ENCODE measurements around the gene RPS10.
A peak's percentile ranks its signal among the peaks of the same experiment; 100 is the strongest.

RPS10 gene

DNA sequence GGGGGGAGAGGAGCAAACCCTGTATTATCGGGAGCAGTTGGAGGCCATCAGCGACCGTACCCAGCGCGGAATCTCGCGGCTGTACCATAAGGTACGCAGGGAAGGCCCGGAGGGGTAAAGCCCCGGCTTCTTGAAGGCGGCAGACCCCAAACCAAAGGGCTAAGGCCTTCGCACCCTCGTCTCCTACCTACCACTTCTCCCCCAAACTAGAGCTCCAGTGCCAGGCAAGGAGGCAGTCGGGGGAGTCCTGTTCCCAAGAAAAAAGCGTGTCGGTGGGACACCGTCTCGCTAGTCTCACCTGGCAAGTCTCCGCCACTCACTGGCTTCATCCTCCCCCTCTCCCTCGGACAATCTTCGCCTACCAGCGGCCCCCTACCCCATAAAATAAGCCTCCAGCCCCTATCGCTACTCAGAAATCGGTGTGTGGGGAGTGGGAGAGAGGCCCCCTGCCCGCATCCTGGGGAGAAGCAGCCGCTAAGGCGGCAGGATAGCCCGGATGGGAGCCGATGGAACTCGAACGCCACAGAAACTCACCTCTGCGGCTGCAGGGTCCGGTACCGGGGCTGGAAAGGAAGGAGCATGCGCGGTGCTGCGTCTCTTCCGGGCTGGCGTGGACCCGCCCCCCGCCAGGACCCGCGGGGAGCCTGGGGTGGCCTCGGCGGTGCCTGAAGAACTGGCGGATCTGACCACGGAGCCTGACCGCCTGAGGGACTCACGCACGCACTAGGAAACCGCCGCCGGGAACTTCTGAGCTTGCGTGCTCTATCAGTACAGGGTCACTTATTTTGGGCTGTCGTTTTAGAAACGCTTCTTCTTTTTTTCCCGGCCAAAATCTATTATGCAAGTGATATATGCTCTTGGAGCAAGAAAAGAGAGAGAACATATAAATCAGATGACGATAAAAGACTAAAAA lies at the start of gene RPS10:
Gene RPS10 (minus strand): TSS at position 572 of the 913 bp plus-strand sequence. CDS start 848 bp downstream, outside the sequence.
- DNase-seq = peak; percentile 95

DNA sequence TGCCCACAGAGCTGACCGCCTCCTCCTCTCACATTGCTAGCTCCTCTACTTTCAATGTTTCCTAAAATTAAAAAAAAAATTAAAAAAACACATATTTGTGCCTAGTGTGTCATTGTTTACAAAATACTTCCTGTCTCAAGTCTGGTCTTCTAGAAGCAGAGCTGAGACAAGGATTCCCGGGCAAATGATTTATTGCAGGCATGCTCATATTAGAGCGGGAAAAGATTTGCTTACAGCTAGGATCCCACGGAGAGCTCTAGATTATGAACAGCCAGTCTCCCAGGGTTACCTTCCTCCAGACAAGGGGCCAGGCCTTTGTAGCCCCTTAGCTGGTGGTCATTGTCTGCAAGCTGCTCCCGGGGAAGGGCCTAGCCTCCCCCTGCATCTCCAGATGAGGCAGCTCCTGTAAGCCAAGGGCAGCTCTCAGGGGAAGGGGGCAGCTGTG lies 49.4 kb upstream of the RPS10 start:
- peak; percentile 36 for DNase-seq

DNA sequence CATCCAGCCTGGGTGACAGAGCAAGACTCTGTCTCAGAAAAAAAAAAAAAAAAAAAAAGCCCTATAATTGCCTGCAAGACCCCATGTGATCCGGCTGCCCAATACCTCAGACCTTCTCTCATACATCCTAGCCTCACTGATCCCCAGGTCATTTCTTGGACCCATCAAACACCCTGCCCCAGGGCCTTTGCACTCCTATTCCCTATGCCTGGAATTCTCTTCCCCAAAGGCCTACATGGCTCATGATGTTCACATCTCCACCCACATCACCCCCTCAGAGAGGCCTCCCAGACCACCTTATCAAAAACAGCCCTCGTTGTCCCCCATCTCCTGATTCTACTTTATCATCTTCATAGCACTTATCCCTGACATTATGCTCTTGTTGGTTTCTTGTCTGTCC lies 48.9 kb upstream of the RPS10 start:
- DNase-seq = no peak

DNA sequence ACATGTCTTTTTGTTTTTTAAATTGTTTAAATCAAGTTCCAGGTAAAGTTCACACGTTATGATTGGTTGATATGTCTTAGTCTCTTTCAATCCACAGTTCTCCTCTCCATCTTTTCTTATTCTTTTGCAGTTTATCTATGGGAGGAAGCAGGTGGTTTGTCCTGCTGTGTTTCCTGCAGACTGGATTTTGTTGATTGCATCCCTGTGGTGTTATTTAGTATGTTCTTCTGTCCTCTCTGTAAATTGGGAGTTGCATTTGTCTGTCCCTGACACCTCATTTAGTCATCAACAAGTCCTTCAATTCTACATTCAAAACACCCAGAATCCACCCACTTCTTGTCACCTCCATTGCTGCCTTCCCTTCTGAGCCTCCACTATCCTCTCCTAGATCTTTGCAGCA lies 48.1 kb upstream of the RPS10 start:
- no peak for DNase-seq

DNA sequence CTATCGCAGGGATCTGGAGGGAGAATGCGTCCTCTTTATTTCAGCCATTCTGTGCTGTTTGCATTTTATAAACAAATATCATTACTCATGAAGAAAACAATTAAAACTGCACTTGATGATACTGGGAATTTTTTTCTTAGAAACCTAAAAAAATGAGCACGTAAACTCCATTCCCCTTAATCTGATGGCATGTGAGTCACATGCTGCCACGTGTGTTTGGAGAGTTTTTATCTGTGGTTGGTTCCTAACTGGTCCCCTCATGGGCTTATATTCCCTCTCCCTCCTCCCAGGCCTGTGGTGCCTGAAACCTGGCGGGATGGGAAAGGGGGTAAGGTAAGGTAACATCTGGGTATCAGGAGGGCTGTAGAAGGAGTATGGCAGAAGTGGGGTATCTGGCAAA lies 46.6 kb upstream of the RPS10 start:
- no peak for DNase-seq

DNA sequence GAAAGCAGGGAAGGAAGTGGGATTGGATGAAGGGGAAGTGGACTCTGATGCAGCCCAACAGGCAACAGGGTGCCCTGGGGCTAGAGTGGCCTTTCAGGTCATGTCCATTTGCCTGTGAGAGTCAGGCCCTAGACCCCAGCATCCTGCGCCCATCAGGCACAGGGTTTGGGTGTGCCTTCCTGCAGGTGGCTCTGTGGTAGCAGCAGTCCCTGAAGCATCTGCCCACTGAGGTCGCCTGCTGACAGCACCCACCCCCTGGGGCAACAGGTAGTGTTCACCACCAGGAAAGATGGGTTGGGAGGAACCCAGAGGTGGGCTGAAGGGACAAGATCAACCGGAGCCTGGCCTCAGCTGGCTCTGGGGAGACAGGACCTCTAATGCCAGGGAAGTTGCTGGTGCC lies 43.6 kb upstream of the RPS10 start:
- no peak for DNase-seq

DNA sequence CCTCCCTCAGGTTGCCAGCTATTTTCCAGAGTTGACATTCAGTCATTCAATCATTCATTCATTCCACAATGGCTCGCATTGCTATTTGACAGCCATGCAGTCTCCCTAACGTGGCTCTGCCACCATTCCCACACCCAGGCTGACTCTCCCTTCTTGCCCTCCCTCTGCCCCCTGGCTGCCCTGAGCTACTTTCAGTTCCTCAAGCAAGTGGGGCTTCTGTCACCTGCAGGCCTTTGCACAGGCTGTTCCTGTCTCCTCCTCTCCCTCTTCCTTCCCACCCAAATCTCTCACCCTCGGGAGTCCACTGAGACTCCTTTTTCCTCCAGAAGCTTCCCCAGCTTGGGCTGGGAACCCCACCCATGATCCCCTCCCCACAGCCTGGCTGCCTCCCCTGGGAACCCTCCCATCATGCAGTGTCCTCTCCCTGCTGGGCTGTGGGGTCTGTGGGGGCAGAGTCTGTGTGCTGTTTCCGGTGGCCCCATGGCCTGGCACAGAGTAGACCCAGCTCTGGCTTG lies 42.6 kb upstream of the RPS10 start:
- DNase-seq = no peak

DNA sequence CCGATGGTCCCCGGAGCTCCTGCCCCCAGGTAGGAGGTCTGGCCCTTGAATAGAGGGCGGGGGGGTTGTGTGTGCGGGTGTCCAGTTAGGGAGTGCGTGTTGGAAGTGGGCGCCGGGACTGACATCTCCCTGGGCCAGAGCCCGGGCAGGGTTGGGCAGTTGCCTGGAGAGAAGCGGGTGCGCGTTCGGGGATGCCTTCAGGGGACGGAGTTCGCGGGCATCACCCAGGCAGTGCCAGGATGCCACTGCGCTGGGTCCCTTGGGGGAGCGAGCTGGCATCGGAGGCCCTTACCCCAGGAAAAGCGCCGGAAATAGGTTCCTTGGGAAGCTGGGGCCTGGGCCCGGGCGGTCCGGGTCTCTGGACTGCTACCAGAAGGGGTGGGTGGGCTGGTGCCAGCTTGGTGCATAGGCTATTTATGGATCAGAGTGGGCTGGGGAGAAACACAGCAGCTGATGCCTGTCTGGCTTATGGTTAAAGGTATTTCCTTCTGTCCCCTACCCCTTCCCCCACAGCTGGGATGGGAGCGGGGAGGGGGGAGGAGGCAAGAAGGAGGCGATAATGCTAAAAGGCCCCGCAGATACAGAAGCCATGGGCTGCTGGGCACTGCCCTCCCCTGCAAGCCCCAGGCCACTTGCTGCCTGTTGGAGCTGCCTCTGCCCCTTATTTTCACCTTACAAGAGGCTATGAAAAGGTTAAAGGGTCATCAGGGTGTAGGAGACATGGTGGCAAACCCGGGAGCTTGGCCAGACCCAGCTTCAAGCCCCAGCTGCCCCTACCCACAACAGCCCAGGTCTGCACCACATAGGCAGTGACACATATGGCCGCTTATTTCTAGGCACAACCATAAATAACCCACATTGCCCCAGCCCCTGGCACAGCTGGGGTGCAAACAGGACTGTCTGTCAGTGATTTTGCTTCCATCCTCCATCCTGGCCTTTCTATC lies 40.6 kb upstream of the RPS10 start:
- DNase-seq = peak; percentile 56

DNA sequence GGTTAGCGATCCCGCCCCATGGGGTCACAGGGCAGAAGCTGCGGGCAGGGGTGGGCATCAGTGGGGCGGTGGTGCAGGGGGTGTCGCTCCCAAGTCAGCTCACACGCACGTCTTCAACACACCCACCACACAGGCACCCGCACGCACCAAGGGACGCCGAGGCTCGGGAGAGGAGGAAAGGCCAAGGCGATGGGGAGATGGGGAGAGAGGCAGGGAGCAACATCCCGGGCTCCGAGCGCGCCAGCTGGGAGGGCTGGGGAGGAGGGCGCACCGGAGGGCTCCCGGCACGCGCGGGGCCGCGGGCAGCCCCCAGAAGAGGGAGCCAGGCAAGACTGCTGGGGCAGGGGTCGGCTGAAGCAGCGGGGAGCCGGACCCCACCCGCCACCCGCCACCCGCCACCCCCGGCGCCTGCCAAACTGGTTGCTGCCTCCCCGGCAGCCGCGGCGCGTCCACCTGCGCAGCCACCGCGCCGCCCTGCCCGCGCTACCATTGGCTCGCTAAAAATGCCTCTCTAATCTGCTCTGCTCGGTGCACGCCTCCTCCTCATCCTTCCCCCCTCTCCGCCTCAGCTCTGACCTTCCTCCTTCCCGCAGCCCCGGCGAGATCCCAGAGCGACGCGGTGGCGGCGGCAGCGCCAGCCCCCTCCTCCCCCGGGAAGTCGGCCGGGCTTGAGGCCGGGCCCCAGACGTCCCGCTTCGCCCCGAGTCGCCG lies 39.8 kb upstream of the RPS10 start, which contains the start of gene PACSIN1:
Gene PACSIN1 (plus strand): TSS at position 546 of the 711 bp plus-strand sequence. CDS start 60,230 bp downstream, outside the sequence.
- peak; percentile 73 for DNase-seq

DNA sequence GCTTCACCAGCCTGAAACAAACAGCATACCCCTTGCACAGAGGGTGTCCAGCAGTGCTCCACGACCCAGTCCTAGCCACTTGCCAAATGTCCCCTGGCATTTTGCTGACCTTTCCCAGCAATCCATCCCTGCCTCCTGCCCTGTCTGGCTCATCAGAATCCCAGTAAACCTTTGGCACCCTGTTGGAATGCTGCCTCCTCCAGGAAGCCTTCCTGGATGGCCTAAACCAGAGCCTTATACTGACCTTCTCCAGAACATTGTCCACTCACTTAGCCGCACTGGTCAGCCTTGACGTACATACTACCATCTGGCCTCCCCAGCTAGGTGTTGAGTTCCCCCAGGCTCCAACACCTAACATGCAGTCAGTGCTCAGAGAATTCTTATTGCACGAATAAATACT lies 38.0 kb upstream of the RPS10 start:
- no peak for DNase-seq

DNA sequence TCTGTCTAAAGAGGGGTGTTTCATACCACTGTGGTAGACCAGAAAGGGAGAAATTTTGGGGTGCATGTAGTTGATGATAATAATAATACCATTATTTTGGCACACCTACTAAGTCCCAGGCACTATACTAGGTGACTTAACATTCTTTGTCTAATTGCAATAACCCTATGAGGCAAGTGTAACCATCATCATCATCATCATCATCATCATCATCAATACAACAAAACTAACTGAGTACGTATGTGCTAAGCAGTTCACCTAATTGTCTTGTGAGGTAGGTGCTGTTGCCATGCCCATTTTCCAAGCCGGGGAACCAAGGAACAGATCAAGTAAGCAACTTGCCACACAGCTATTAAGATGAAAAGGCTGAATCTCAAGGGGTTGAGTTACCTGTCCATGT lies 37.4 kb upstream of the RPS10 start:
- peak; percentile 17 for DNase-seq

DNA sequence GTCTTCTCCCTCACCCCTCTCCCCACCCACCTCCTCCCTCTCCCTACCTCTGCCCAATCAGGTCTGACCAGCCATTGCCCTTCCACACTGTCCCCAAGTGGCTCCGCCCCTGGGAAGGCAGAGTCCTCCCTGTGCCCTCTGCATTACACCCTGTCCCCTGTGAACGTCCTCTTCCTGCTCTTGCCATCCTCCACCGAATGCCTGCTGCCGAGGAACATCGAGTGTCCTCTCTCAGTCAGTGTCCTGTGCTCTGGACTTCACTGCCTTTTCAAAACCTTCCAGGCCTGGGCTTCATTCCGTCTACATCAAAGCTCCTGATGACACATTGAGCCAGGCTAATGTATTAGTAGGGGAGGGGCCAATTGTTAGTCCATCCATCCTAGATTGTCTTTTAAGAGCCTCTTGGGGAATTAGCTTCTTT lies 36.7 kb upstream of the RPS10 start:
- peak; percentile 92 for DNase-seq

DNA sequence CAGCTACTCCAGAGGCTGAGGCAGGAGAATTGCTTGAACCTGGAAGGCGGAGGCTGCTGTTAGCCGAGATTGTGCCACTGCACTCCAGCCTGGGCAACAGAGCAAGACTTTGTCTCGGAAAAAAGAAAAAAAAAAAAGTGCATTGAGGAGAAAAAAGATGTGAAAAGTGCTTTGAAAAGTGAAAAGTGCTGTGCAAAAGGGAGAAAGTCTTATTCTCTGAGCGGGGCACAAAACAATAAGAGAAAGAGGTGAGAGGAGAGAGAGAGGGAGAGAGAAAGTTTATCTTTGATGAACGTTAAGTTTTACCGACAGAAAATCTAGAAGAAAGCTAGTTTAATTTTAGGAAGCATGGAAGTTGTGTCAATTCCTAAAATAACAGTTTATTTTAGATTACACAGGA lies 36.1 kb upstream of the RPS10 start:
- no peak for DNase-seq

DNA sequence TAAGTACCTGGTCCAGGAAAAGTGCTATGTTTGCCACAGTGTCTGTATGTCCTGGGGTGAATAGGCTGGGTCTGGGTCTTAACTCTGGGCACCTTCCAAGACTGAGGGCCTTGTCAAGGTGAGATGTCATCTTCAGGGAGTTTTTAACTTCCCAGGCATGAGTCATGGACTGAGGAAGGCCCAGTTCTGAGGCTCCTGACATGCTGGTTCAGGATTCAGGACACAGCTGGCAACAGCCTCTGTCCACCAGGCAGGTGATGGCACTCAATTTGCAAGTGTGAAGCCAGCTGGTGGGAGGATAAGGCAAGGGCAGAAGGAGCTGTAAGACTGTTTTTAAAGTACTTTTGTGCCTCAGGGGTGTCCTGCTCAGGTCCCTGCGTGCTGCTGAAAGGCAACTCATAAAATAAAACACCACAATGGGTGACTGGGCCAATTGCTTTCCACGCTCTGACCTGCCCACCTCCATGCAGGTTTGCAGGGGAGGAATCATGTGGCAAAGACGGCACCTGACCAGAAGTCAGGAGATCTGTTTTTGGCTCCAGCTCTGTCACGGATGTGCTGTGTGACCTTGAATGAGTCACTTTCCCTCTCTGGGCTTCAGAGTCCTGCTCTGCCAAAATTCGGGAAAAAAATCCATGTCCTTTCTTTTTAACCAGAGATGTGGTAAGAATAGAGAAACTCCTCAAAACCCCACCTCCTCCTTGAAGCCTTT lies 35.1 kb upstream of the RPS10 start:
- DNase-seq = peak; percentile 43

DNA sequence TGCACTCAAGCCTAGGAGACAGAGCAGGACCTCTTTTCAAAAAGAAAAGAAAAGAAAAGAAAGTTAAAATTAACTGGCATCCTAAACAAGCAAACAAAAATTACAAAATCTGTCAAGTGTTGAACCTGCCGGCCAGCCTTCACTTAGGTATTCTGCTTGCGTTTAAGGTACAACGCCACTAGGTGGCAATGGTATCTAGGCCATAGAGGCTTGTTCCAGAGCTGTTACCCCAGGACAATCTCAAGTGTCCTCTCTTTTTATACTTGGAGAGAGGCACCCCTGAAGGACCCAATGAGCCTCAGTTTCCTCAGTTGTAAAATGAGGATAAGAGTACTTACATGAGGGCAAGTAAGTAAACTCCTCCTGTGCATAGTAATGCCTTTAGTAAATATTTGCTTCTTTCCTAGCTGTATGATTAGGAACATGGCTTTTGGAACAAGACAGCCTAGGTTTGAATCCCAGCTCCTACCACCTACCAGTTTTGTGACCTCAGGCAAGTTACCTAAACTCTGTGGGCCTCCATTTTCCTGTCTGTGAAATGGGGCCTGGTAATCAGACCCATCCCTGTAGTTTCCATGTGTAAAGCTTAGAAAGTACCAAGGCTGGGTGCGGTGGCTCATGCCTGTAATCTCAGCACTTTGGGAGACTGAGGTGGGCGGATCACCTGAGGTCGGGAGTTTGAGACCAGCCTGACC lies 34.2 kb upstream of the RPS10 start:
- peak; percentile 74 for DNase-seq

DNA sequence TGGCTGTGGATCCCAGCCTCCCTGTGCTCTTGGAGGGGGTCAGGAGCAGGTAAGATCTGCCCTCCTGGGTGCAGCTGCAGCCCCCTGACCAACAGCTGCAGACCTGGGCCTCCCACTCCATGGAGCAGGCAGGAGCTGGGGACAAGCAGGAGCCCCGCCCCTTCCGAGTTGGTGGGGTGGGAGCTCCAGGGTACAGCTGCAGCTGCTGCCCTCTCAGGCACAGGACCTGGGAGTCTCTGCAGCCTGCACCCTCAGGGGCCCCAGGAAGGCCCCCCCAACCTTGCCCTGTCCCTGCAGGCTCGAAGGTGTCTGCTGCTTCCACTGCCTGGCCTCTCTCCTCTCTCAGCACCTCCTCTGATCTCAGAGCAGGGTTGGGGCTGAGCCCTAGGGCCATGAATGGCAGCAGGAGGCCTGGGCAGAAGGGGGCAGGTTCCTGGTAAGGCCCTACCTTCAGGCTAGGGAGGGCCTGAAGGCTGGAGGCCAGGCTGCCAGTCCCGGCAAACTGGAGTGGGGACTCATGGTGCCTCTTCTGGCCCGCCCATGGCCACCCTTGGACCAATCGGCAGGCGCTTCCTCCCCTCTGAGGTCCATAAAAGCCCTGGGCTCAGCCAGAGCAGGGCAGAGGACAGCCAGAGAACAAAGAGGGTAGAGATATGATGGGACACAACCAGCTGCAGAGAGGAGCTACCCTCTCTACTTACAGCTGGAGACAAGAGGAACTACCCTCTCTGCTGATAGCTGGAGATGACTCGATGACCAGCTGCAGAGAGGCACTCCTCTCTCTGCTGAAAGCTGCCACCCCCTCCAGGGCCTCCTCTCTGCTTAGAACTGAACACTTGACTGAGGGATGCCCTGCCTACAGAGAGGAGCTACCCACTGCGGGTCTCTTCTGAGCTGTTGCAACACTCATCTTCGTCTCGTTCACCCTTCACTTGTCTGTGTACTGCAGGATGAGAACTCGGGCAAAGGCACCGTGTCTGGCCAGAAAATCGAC lies 32.2 kb upstream of the RPS10 start:
- DNase-seq = no peak

DNA sequence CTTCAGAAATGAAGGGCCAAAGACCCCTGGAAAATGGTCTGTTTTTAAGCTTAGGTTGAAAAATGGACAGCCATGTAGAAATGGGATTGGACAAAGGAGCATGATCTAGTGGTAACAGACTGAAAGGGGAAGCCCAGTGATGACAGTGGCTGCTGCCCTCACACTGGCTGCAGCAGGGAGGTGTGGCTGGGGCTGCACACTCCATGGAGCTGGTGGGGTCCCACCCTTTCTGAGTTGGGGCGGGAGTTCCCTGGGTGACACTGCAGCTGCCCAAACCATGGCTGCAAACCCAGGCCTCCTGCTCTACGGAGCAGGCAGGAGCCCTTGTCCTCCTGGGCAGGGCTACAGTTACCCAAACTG lies 31.5 kb upstream of the RPS10 start:
- no peak for DNase-seq

DNA sequence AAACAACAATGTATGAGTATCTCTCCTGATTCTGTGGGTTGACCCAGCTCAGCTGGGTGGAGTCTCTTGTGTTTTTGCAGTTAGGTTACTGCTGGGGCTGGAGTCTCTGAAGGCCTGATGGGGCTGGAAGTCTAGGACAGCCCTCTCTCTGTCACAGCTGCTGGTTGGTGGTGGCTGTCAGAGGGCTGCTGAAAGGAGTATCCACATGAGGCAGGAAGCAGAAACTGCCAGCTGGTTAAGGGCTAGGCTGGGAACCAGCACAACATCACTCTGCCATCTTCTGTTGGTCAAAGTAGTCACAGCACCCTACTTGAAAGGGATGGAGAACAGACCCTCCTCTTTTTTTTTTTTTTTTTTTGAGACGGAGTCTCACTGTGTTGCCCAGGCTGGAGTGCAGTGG lies 30.0 kb upstream of the RPS10 start:
- peak; percentile 16 for DNase-seq

DNA sequence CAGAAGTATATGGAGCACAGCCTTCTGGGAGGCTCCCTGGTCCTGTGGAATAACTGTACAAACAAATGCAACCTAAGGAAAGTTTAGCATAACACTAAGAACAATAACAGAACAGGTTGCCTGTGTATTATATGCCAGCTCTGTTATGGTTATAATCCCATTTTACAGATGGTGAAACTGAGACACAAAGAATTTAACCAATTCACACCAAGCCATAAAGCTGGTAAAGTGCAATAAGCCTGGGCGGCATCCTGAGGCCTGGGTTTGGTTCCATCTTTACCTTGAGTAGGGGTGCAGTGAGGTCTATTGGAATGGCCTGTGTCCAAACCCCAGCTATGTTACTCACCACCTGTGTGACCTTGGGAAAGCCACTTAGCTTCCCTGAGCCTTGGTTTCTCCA lies 25.3 kb upstream of the RPS10 start:
- no peak for DNase-seq

DNA sequence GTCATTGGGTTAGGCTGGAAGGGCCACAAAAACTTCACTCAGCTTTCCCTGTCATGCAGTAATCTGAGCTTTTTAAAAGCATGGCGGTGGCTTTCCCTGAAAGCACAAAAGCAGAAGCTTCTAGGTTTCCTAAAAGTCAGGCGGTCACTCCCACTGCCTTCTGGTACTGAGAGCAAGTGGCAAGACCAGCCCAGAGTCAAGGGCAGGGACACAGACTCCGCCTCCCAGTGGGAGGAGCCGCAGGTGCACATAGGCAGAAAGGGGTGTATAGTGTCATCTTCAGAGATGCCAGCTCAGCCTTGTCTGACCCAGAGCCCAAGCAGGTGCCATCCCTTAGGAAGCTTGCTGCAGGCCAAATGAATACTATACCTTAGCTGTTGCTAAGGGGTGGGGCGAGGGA lies 22.0 kb upstream of the RPS10 start:
- peak; percentile 54 for DNase-seq
